Spinal cord (tissue), 10 donors: Measurements from ENCODE around the gene SPTB. TPM values are rescaled to one million over a fixed set of nuclear protein-coding genes. Genes with fewer than 3 reads are reported as not detected.
"Not testable (repeated sequence)": the region's sequence is repeated elsewhere in the genome, so short reads cannot be mapped to it uniquely, and the experiment has no call there.

Experiments
- DNase-seq, 6 donors: peaks; one replicate each; pipeline versions ENCODE4 v3.0.0 to v3.0.0-alpha.2; 2013 to 2015; ENCODE audit warnings: low spot score in 6 of 6, low read depth in 4 of 6
- H3K27ac ChIP-seq: one replicate; pipeline ENCODE4 v1.5.1; 2013; ENCODE audit warnings: low read depth, low read length, control low read depth
- H3K27me3 ChIP-seq: one replicate; pipeline ENCODE4 v1.6.1; 2013; ENCODE audit warnings: low read length; ENCODE audit not compliant: control insufficient read depth, insufficient read depth
- H3K36me3 ChIP-seq: one replicate; pipeline ENCODE4 v1.6.1; 2013; ENCODE audit warnings: low read length; ENCODE audit not compliant: control insufficient read depth, insufficient read depth
- H3K4me1 ChIP-seq: one replicate; pipeline ENCODE4 v1.6.1; 2013; ENCODE audit warnings: low read length; ENCODE audit not compliant: control insufficient read depth, insufficient read depth
- H3K4me3 ChIP-seq: one replicate; pipeline ENCODE4 v1.5.1; 2013; ENCODE audit warnings: low read depth, low read length, control low read depth
- H3K9me3 ChIP-seq: one replicate; pipeline ENCODE4 v1.6.1; 2013; ENCODE audit warnings: low read length; ENCODE audit not compliant: control insufficient read depth, insufficient read depth
- WGBS: methylation state at CpG from one replicate; pipeline ENCODE4 v1.1.5; 2013; ENCODE audit warnings: missing lambda C conversion rate; ENCODE audit not compliant: insufficient coverage; 5-methylcytosine and 5-hydroxymethylcytosine counted together
- polyA plus RNA-seq, 2 donors: library from polyadenylated mRNA; unstranded; fragments of 120-200 nt; gene quantifications; one replicate each; pipeline ENCODE4 v1.2.1, GENCODE V29; 2013; ENCODE audit not compliant: insufficient read length in 2 of 2
- total RNA-seq, 2 donors: library from RNA; depleted of rRNA in 1 of 2; stranded (reverse); fragments of 120-200 nt in 1 of 2; fragments of >200 nt in 1 of 2; gene quantifications; one replicate each; pipeline versions ENCODE4 v1.2.3 to v1.2.4, GENCODE V29; 2013 to 2014
- donor health status: healthy.

Gene SPTB
- total and polyA plus RNA-seq, 4 donors: 19.0 to 42.3 (median 35.2) TPM

- 67% methylated on average over 3 of the region's 3 CpGs for WGBS
- H3K9me3 ChIP-seq: no peaks in the 10 kb centered on the region
- no peak overlapping the region for H3K4me3 ChIP-seq
- no peak overlapping the region for H3K27ac ChIP-seq
- peaks cover 8% of the 10 kb centered on the region for H3K36me3 ChIP-seq
- H3K4me1 ChIP-seq: peaks cover 13% of the 10 kb centered on the region
- DNase-seq: no peak
- H3K27me3 ChIP-seq: no peaks in the 10 kb centered on the region
These were observed 62.1 kb downstream of the SPTB start for GRCh38 chr14:64817631-64818030.

- Histone ChIP-seq H3K27ac (no peak overlapping the region), H3K36me3 (peaks cover 5% of the 10 kb centered on the region), H3K9me3 (no peaks in the 10 kb centered on the region), H3K4me1 (peaks cover 10% of the 10 kb centered on the region), H3K4me3 (no peak overlapping the region), H3K27me3 (no peaks in the 10 kb centered on the region)
- 94% methylated on average over 5 of the region's 6 CpGs for WGBS
- no peak for DNase-seq
These were observed 63.4 kb downstream of the SPTB start for GRCh38 chr14:64816221-64816783.

GRCh38 chr14:64815257-64815656, 64.5 kb downstream of the SPTB start:
- peaks cover 10% of the 10 kb centered on the region for H3K4me1 ChIP-seq
- no peaks in the 10 kb centered on the region for H3K9me3 ChIP-seq
- no peak overlapping the region for H3K27ac ChIP-seq
- H3K27me3 ChIP-seq: no peaks in the 10 kb centered on the region
- no peak for DNase-seq
- H3K36me3 ChIP-seq: peaks cover 6% of the 10 kb centered on the region
- H3K4me3 ChIP-seq: no peak overlapping the region
- WGBS: 78% methylated on average over 4 of the region's 7 CpGs

- H3K4me3 ChIP-seq: no peak overlapping the region
- DNase-seq: no peak
- H3K9me3 ChIP-seq: no peaks in the 10 kb centered on the region
- no peak overlapping the region for H3K27ac ChIP-seq
- whole genome bisulfite sequencing: 14% methylated on average over 2 of the region's 8 CpGs
- no peaks in the 10 kb centered on the region for H3K27me3 ChIP-seq
- H3K4me1 ChIP-seq: peaks cover 5% of the 10 kb centered on the region
- H3K36me3 ChIP-seq: peaks cover 3% of the 10 kb centered on the region
These were observed 67.3 kb downstream of the SPTB start for GRCh38 chr14:64812412-64812811.

- Histone ChIP-seq H3K4me3 (no peak overlapping the region), H3K9me3 (no peaks in the 10 kb centered on the region), H3K4me1 (peaks cover 7% of the 10 kb centered on the region), H3K36me3 (peaks cover 3% of the 10 kb centered on the region), H3K27me3 (no peaks in the 10 kb centered on the region), H3K27ac (no peak overlapping the region)
- 60% methylated on average over 1 of the region's 1 CpG for WGBS
- no peak for DNase-seq
These were observed 68.0 kb downstream of the SPTB start for GRCh38 chr14:64811676-64812075.

GRCh38 chr14:64808449-64808848, 71.3 kb downstream of the SPTB start:
- Histone ChIP-seq H3K27ac (no peak overlapping the region), H3K9me3 (no peaks in the 10 kb centered on the region), H3K4me3 (no peak overlapping the region), H3K4me1 (peaks cover 11% of the 10 kb centered on the region), H3K36me3 (peaks cover 11% of the 10 kb centered on the region), H3K27me3 (no peaks in the 10 kb centered on the region)
- DNase-seq: no peak
- 87% methylated on average over 3 of the region's 4 CpGs for WGBS

- Histone ChIP-seq H3K27me3 (no peaks in the 10 kb centered on the region), H3K9me3 (no peaks in the 10 kb centered on the region), H3K36me3 (peaks cover 13% of the 10 kb centered on the region), H3K4me1 (peaks cover 11% of the 10 kb centered on the region), H3K4me3 (no peak overlapping the region), H3K27ac (no peak overlapping the region)
- 50% methylated on average over 2 of the region's 5 CpGs for whole genome bisulfite sequencing
- DNase-seq: peak in 2 of 6 donors; percentile 42 to 79
These were observed 72.2 kb downstream of the SPTB start for GRCh38 chr14:64807551-64807950.

GRCh38 chr14:64806862-64807495, 72.7 kb downstream of the SPTB start:
- no peak overlapping the region for H3K27ac ChIP-seq

GRCh38 chr14:64806202-64806861, 73.4 kb downstream of the SPTB start:
- 78% methylated on average over 1 of the region's 9 CpGs for WGBS
- Histone ChIP-seq H3K27ac (no peak overlapping the region), H3K36me3 (peaks cover 15% of the 10 kb centered on the region), H3K9me3 (no peaks in the 10 kb centered on the region), H3K27me3 (no peaks in the 10 kb centered on the region), H3K4me1 (peaks cover 11% of the 10 kb centered on the region), H3K4me3 (no peak overlapping the region)
- DNase-seq: no peak

More at GRCh38 chr14:64806862-64807495, 72.7 kb downstream of the SPTB start:
- Histone ChIP-seq H3K4me1 (peaks cover 11% of the 10 kb centered on the region), H3K9me3 (no peaks in the 10 kb centered on the region), H3K27me3 (no peaks in the 10 kb centered on the region), H3K36me3 (peaks cover 13% of the 10 kb centered on the region), H3K4me3 (no peak overlapping the region)
- DNase-seq: no peak
- whole genome bisulfite sequencing: 0% methylated on average over 1 of the region's 6 CpGs

GRCh38 chr14:64805646-64806045, 74.1 kb downstream of the SPTB start:
- not testable (repeated sequence) for H3K27me3 ChIP-seq, DNase-seq, H3K9me3 ChIP-seq, H3K4me3 ChIP-seq, H3K27ac ChIP-seq
- peaks cover 11% of the 10 kb centered on the region for H3K4me1 ChIP-seq
- peaks cover 22% of the 10 kb centered on the region for H3K36me3 ChIP-seq
- WGBS: no CpG with 5 or more reads among the region's 3 CpGs
